Neural cell (in vitro differentiated cells): ENCODE data around the gene PHF21B. TPM values are rescaled to one million over a fixed set of nuclear protein-coding genes. Genes with fewer than 3 reads are reported as not detected.

Source experiments
- H2AFZ ChIP-seq: fragments of 200-600, 300-800 bp; sonication (generic), shearing (Covaris generic); 2 replicates; pipeline ENCODE4 v1.6.0; 2014; ENCODE audit warnings: low read depth, mild to moderate bottlenecking, antibody characterized with exemption, low read length, moderate library complexity
- H3F3A ChIP-seq: fragments of 200-600 bp; shearing (Covaris generic); 2 replicates; pipeline ENCODE4 v1.6.1; 2016; ENCODE audit warnings: mild to moderate bottlenecking, moderate library complexity, mixed read lengths, antibody characterized with exemption, low read length; ENCODE audit not compliant: insufficient read depth, poor library complexity, severe bottlenecking
- H3K27ac ChIP-seq: fragments of 200-600, 300-800 bp; sonication (generic), shearing (Covaris generic); 2 replicates; pipeline ENCODE4 v1.5.1; 2014; ENCODE audit warnings: mild to moderate bottlenecking, low read length, moderate library complexity
- H3K27me3 ChIP-seq: fragments of 300-800, 200-600 bp; sonication (generic), shearing (Covaris generic); 2 replicates; pipeline ENCODE4 v1.6.0; 2014; ENCODE audit warnings: mild to moderate bottlenecking, low read depth, low read length, moderate library complexity; ENCODE audit not compliant: insufficient read depth
- H3K36me3 ChIP-seq: fragments of 300-800, 200-600 bp; sonication (generic), shearing (Covaris generic); 2 replicates; pipeline ENCODE4 v1.5.1; 2014; ENCODE audit warnings: mild to moderate bottlenecking, antibody characterized with exemption, low read length, moderate library complexity; ENCODE audit not compliant: insufficient read depth
- H3K4me2 ChIP-seq: fragments of 300-800, 200-600 bp; sonication (generic), shearing (Covaris generic); 2 replicates; pipeline ENCODE4 v1.6.0; 2014; ENCODE audit warnings: mild to moderate bottlenecking, low read length
- H3K4me3 ChIP-seq: fragments of 300-800, 200-600 bp; sonication (generic), shearing (Covaris generic); 2 replicates; pipeline ENCODE4 v1.5.1; 2014; ENCODE audit warnings: mild to moderate bottlenecking, low read length, moderate library complexity
- H3K79me2 ChIP-seq: fragments of 200-600 bp; shearing (Covaris generic); replicated peaks from 2 replicates; pipeline ENCODE4 v1.6.0; 2014; ENCODE audit warnings: mild to moderate bottlenecking, low read length, moderate library complexity; ENCODE audit not compliant: insufficient read depth
- H3K9ac ChIP-seq: fragments of 300-800, 200-600 bp; sonication (generic), shearing (Covaris generic); 2 replicates; pipeline ENCODE4 v1.6.1; 2016; ENCODE audit warnings: mild to moderate bottlenecking, low read length, mixed read lengths
- H3K9me2 ChIP-seq: fragments of 200-600 bp; shearing (Covaris generic); 2 replicates; pipeline ENCODE4 v1.6.1; 2016; ENCODE audit warnings: mild to moderate bottlenecking, low read length, mixed read lengths; ENCODE audit not compliant: insufficient read depth
- H3K9me3 ChIP-seq: fragments of 200-600, 300-800 bp; sonication (generic), shearing (Covaris generic); 2 replicates; pipeline ENCODE4 v1.6.1; 2016; ENCODE audit warnings: mild to moderate bottlenecking, mixed run types, low read length, moderate library complexity, mixed read lengths
- H4K20me1 ChIP-seq: fragments of 200-600 bp; shearing (Covaris generic); 2 replicates; pipeline ENCODE4 v1.6.1; 2016; ENCODE audit warnings: mild to moderate bottlenecking, mixed run types; ENCODE audit not compliant: insufficient read depth
- CTCF ChIP-seq: fragments of 450-650 bp; IDR thresholded peaks from 2 replicates; pipeline ENCODE4 v1.5.1; 2014; ENCODE audit warnings: antibody characterized with exemption, mild to moderate bottlenecking, moderate library complexity; ENCODE audit not compliant: poor library complexity, severe bottlenecking
- EP300 ChIP-seq: fragments of 450-650 bp; conservative IDR thresholded peaks from 2 replicates; pipeline ENCODE4 v1.6.1; 2014; ENCODE audit warnings: antibody characterized with exemption, mild to moderate bottlenecking, moderate library complexity; ENCODE audit not compliant: poor library complexity, severe bottlenecking
- EZH2 ChIP-seq: fragments of 200-600, 300-800 bp; shearing (Covaris generic), sonication (generic); IDR thresholded peaks from 2 replicates; pipeline ENCODE4 v1.6.1; 2014; ENCODE audit warnings: antibody characterized with exemption, low read length, borderline replicate concordance, mild to moderate bottlenecking; ENCODE audit not compliant: insufficient read depth, poor library complexity, severe bottlenecking
- MXI1 ChIP-seq: fragments of 450-650 bp; conservative IDR thresholded peaks from 2 replicates; pipeline ENCODE4 v1.6.1; 2014; ENCODE audit warnings: antibody characterized with exemption, mild to moderate bottlenecking; ENCODE audit not compliant: poor library complexity, severe bottlenecking
- POLR2AphosphoS5 ChIP-seq: IDR thresholded peaks from 2 replicates; pipeline ENCODE4 v1.6.1; 2012
- RAD21 ChIP-seq: fragments of 450-650 bp; conservative IDR thresholded peaks from 2 replicates; pipeline ENCODE4 v1.6.1; 2014; ENCODE audit warnings: antibody characterized with exemption, mild to moderate bottlenecking, moderate library complexity
- SMC3 ChIP-seq: fragments of 450-650 bp; conservative IDR thresholded peaks from 2 replicates; pipeline ENCODE4 v1.6.1; 2014; ENCODE audit warnings: antibody characterized with exemption, mild to moderate bottlenecking, moderate library complexity; ENCODE audit not compliant: poor library complexity
- TAF1 ChIP-seq: IDR thresholded peaks from 2 replicates; pipeline ENCODE4 v1.6.1; 2012; ENCODE audit warnings: low read depth
- polyA plus RNA-seq: library from polyadenylated mRNA; depleted of rRNA; stranded (reverse); fragments of >200 nt; gene quantifications from 2 replicates; pipeline ENCODE4 v1.2.3, GENCODE V29; 2014

The PHF21B gene
- polyA plus RNA-seq, 1 donor from 2014 or later: 49.5 TPM

- Histone ChIP-seq H3F3A (no peaks in the 10 kb centered on the region), H3K27me3 (no peaks in the 10 kb centered on the region), H3K4me3 (no peak overlapping the region), H3K36me3 (no peaks in the 10 kb centered on the region), H3K4me2 (no peak overlapping the region), H2AFZ (no peak overlapping the region), H4K20me1 (no peaks in the 10 kb centered on the region), H3K79me2 (no peaks in the 10 kb centered on the region), H3K9ac (no peak overlapping the region), H3K9me3 (no peaks in the 10 kb centered on the region), H3K27ac (no peak overlapping the region), H3K9me2 (no peaks in the 10 kb centered on the region)
- TF ChIP-seq POLR2AphosphoS5 (no peak), MXI1 (no peak), TAF1 (no peak), RAD21 (no peak), SMC3 (no peak), EP300 (no peak), CTCF (no peak)
These were observed 163.7 kb downstream of the PHF21B start for GRCh38 chr22:44845796-44846720.

GRCh38 chr22:44845191-44845590, 164.6 kb downstream of the PHF21B start:
- Histone ChIP-seq H3K9ac (no peak overlapping the region), H3K9me2 (no peaks in the 10 kb centered on the region), H3F3A (no peaks in the 10 kb centered on the region), H3K79me2 (no peaks in the 10 kb centered on the region), H3K4me2 (no peak overlapping the region), H3K27me3 (no peaks in the 10 kb centered on the region), H4K20me1 (no peaks in the 10 kb centered on the region), H3K36me3 (no peaks in the 10 kb centered on the region), H3K9me3 (no peaks in the 10 kb centered on the region), H3K4me3 (no peak overlapping the region), H2AFZ (no peak overlapping the region), H3K27ac (no peak overlapping the region)
- TF ChIP-seq TAF1 (no peak), MXI1 (no peak), CTCF (no peak), RAD21 (no peak), POLR2AphosphoS5 (no peak), EZH2 (no peak), EP300 (no peak)
